Measurements from ENCODE around the gene INHBB. TPM values are rescaled to one million over a fixed set of nuclear protein-coding genes. Genes with fewer than 3 reads are reported as not detected.

INHBB gene
- total RNA-seq, 4 donors from 2014 or later = 0.31 to 8.4 (median 3.4) TPM

- Histone ChIP-seq H3K36me3 (no peaks in the 10 kb centered on the region), H3K4me3 (no peak overlapping the region), H3K4me1 (no peaks in the 10 kb centered on the region), H3K27ac (no peak overlapping the region), H3K27me3 (peaks cover 14% of the 10 kb centered on the region), H3K9me3 (no peaks in the 10 kb centered on the region)
- no peak for ATAC-seq
- no peak for TF ChIP-seq POLR2AphosphoS5 (IDR thresholded peaks at IDR 0.05)
- TF ChIP-seq, protein P1, sequence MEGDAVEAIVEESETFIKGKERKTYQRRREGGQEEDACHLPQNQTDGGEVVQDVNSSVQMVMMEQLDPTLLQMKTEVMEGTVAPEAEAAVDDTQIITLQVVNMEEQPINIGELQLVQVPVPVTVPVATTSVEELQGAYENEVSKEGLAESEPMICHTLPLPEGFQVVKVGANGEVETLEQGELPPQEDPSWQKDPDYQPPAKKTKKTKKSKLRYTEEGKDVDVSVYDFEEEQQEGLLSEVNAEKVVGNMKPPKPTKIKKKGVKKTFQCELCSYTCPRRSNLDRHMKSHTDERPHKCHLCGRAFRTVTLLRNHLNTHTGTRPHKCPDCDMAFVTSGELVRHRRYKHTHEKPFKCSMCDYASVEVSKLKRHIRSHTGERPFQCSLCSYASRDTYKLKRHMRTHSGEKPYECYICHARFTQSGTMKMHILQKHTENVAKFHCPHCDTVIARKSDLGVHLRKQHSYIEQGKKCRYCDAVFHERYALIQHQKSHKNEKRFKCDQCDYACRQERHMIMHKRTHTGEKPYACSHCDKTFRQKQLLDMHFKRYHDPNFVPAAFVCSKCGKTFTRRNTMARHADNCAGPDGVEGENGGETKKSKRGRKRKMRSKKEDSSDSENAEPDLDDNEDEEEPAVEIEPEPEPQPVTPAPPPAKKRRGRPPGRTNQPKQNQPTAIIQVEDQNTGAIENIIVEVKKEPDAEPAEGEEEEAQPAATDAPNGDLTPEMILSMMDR (IDR thresholded peaks at IDR 0.05) = no peak
- no peak for TF ChIP-seq POLR2A (IDR thresholded peaks at IDR 0.05)
- no peak for TF ChIP-seq EP300 (IDR thresholded peaks at IDR 0.05)
- WGBS, 2 donors (ENCODE audit: low coverage in 1 of 2) = 89% methylated on average over 4 of the region's 13 CpGs; no CpG with 5 or more reads in 1 of the 2 donors
Measured at GRCh38 chr2:120384486-120385354, 38.8 kb downstream of the INHBB start.

DNA sequence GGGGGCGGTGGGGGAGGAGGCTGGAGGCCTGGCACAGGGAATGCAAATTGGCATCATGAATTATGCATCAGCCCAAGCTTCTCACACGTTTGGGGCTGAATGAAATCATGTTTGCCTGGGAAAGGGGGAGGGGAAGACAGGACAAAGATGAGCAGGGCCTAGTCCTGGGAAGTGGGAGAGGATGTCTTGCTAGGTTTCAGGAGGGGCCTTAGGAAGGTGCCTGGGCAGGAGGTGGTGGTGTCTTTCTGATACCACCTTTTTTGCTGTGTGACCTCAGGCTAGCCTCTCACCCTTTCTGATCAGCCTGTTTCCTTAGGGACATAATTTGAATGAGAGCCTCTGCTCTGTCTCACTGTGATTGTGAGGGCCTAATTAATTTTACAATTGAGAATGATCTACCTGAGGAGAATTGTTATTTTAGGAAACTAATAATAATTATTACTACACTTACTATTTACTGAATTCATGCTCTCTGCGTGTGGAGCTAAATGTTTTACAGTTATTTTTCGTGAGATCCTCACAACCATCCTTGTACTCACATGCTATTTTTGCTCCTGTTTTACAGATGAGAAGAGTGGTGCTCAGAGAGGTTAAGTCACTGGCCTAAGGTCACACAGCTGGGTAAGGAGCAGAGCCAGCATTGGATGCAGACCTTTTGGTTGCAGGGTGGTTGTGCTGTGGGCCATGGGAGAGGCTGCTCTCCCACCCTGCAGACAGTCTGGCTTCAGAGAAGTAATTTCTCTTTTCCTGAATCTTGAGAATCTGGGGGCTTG is 39.6 kb downstream of the INHBB start:
- H3K4me3 ChIP-seq = no peak overlapping the region
- H3K9me3 ChIP-seq = no peaks in the 10 kb centered on the region
- WGBS, 2 donors (ENCODE audit: low coverage in 1 of 2) = 70 to 78% methylated on average over 3 of the region's 4 CpGs
- no peaks in the 10 kb centered on the region for H3K36me3 ChIP-seq
- no peaks in the 10 kb centered on the region for H3K4me1 ChIP-seq
- H3K27me3 ChIP-seq = peaks cover 20% of the 10 kb centered on the region
- no peak for ATAC-seq
- no peak for TF ChIP-seq EP300 (IDR thresholded peaks at IDR 0.05)
- TF ChIP-seq, protein P1 (IDR thresholded peaks at IDR 0.05) = no peak
- no peak for TF ChIP-seq POLR2A (IDR thresholded peaks at IDR 0.05)
- TF ChIP-seq POLR2AphosphoS5 (IDR thresholded peaks at IDR 0.05) = no peak
- H3K27ac ChIP-seq = no peak overlapping the region

- no peak overlapping the region for H3K4me3 ChIP-seq
- H3K36me3 ChIP-seq = no peaks in the 10 kb centered on the region
- 60 to 85% methylated on average over 1 to 5 of the region's 9 CpGs for WGBS, 2 donors (ENCODE audit: low coverage in 1 of 2)
- no peak overlapping the region for H3K27ac ChIP-seq
- TF ChIP-seq POLR2AphosphoS5 (IDR thresholded peaks at IDR 0.05) (no peak), POLR2A (IDR thresholded peaks at IDR 0.05) (no peak), EP300 (IDR thresholded peaks at IDR 0.05) (no peak)
- TF ChIP-seq, protein P1 (IDR thresholded peaks at IDR 0.05) = no peak
- peaks cover 0 to 3% (median 0%) of the 10 kb centered on the region in 3 donors for H3K9me3 ChIP-seq
- H3K27me3 ChIP-seq = peaks cover 22% of the 10 kb centered on the region
- H3K4me1 ChIP-seq = no peaks in the 10 kb centered on the region
- ATAC-seq = no peak
Measured at GRCh38 chr2:120388222-120389035, 42.5 kb downstream of the INHBB start.

DNA sequence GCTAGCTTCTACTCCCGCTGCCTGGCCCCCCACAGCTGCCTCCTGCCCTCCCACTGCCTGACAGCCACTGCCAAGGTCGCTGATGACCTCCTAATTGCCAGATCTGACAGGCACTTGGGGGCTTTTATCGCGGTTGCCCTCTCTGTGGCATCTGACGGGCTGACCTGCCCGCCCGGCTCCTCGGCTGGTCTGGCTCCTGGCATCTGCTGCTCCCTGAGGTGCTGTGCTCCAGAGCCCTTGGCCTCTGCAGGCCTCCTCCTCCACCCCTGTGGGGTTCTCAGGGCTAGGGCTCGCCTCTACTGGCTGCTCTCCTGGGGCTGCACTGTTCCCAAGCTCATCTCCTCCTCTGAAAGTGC is 43.1 kb downstream of the INHBB start:
- TF ChIP-seq, protein P1 (IDR thresholded peaks at IDR 0.05) = no peak
- TF ChIP-seq EP300 (IDR thresholded peaks at IDR 0.05) = no peak
- no peak for TF ChIP-seq POLR2AphosphoS5 (IDR thresholded peaks at IDR 0.05)
- TF ChIP-seq POLR2A (IDR thresholded peaks at IDR 0.05) = no peak
- Histone ChIP-seq H3K27ac (no peak overlapping the region), H3K4me1 (no peaks in the 10 kb centered on the region), H3K27me3 (peaks cover 22% of the 10 kb centered on the region), H3K4me3 (no peak overlapping the region), H3K36me3 (no peaks in the 10 kb centered on the region), H3K9me3 (peaks cover 0 to 3% (median 0%) of the 10 kb centered on the region in 3 donors)
- ATAC-seq = no peak
- WGBS, 2 donors (ENCODE audit: low coverage in 1 of 2) = 33 to 80% methylated on average over 1 to 2 of the region's 9 CpGs
